Measurements from ENCODE around the gene PAIP2.

DNA sequence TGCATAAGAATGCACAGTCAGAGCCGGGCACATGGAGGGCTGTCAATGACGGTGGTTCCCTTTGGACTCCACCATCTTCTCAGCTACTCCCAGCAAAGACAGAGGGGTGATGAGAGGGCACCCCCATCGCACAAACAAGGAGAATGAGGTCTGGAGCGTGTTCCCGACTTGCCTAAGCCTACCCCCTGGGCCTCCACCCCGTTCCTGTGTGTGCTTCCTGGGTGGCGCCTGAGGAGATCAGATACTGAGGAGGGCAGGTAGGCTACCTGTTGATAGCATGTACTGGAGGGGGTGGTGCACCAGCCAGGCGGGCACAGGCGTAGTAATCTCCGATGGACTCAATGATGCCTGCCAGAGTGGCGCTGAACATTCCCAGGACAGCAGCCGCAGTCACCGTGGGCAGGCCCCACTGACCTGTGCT lies 37.3 kb downstream of the PAIP2 start:
- TF ChIP-seq, protein P1, sequence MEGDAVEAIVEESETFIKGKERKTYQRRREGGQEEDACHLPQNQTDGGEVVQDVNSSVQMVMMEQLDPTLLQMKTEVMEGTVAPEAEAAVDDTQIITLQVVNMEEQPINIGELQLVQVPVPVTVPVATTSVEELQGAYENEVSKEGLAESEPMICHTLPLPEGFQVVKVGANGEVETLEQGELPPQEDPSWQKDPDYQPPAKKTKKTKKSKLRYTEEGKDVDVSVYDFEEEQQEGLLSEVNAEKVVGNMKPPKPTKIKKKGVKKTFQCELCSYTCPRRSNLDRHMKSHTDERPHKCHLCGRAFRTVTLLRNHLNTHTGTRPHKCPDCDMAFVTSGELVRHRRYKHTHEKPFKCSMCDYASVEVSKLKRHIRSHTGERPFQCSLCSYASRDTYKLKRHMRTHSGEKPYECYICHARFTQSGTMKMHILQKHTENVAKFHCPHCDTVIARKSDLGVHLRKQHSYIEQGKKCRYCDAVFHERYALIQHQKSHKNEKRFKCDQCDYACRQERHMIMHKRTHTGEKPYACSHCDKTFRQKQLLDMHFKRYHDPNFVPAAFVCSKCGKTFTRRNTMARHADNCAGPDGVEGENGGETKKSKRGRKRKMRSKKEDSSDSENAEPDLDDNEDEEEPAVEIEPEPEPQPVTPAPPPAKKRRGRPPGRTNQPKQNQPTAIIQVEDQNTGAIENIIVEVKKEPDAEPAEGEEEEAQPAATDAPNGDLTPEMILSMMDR (IDR thresholded peaks at IDR 0.05) = no peak
- no peak for TF ChIP-seq EP300 (IDR thresholded peaks at IDR 0.05)
- TF ChIP-seq POLR2A (IDR thresholded peaks at IDR 0.05) = no peak

Data from ovary (tissue), 3 donors.